Activated naive CD4-positive, alpha-beta T cell treated with anti-CD3 and anti-CD28 coated beads, Interleukin-2, amount 50 U/mL, for 24 hours (primary cell): ENCODE measurements around the gene TFB2M.

Experiments used
- H3K27ac Mint-ChIP-seq: one replicate; pipeline ENCODE4 v1.8.0; 2021; ENCODE audit warnings: mild to moderate bottlenecking, mixed read lengths
- H3K27me3 Mint-ChIP-seq: one replicate; pipeline ENCODE4 v1.8.0; 2021; ENCODE audit warnings: mixed read lengths
- H3K36me3 Mint-ChIP-seq: one replicate; pipeline ENCODE4 v1.8.0; 2021; ENCODE audit warnings: mixed read lengths
- H3K4me1 Mint-ChIP-seq: one replicate; pipeline ENCODE4 v1.8.0; 2021; ENCODE audit warnings: mixed read lengths
- H3K4me3 Mint-ChIP-seq: one replicate; pipeline ENCODE4 v1.8.0; 2021; ENCODE audit warnings: mild to moderate bottlenecking, mixed read lengths
- H3K9me3 Mint-ChIP-seq: one replicate; pipeline ENCODE4 v1.8.0; 2021; ENCODE audit warnings: mixed read lengths

Gene TFB2M

DNA sequence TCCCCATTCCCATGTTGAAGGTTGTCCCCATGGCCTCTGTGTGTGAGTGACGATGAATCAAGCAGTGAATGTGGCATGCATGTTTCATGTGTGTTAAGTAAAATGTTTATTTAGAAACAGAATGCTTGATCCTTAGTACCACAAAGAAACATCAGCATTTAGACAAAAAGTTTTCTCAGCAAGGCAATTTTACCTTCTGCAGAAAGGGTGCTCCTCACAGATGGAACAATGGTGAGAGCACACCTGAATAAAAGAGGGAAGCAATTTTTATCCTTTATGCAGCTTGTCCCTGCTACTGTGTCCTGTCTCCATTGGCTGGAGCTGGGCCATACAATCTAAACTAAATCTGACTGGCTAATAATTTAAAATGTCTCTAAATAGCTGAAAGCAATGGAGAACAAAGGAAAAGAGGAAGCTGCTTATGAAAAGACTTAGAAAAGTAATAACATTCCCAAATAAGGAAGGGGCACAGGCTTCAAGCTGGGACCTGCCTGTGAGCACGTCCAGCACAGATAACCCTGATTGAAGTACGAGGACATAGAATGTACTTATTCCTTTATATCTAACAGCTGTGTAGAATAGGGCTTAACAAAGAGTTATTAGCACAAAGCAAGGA lies 50.6 kb downstream of the TFB2M start:
- no peaks in the 10 kb centered on the region for H3K9me3 Mint-ChIP-seq
- no peaks in the 10 kb centered on the region for H3K4me1 Mint-ChIP-seq
- H3K4me3 Mint-ChIP-seq, result no peak overlapping the region
- no peaks in the 10 kb centered on the region for H3K27me3 Mint-ChIP-seq
- no peak overlapping the region for H3K27ac Mint-ChIP-seq
- H3K36me3 Mint-ChIP-seq, result no peaks in the 10 kb centered on the region

GRCh38 chr1:246513619-246514343 lies 52.3 kb downstream of the TFB2M start:
- Mint-ChIP-seq H3K27ac (no peak overlapping the region), H3K4me1 (no peaks in the 10 kb centered on the region), H3K36me3 (no peaks in the 10 kb centered on the region), H3K4me3 (no peak overlapping the region), H3K9me3 (no peaks in the 10 kb centered on the region), H3K27me3 (no peaks in the 10 kb centered on the region)

DNA sequence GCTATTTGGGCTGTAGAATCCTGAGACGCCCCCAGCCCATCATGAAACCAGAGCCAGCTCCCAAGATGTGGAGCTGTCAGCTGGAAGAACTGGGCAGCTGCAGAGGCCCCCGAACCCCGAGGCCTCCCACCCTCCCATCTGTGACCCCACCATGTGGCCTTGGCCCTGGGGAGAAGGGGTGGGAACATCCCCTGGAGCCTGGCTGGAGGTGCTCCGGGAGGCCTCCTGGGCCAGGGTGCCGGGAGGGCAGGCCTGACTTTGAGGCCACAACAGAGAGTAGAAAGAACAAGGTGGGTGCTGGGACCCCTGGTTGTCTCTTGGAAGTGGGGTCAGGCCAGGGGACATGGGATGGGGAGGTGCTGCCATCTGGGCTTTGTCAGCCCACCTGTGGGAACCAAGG lies 53.0 kb downstream of the TFB2M start:
- Mint-ChIP-seq H3K36me3 (no peaks in the 10 kb centered on the region), H3K27me3 (no peaks in the 10 kb centered on the region), H3K4me3 (no peak overlapping the region), H3K9me3 (no peaks in the 10 kb centered on the region), H3K27ac (no peak overlapping the region), H3K4me1 (peaks cover under 1% of the 10 kb centered on the region)

DNA sequence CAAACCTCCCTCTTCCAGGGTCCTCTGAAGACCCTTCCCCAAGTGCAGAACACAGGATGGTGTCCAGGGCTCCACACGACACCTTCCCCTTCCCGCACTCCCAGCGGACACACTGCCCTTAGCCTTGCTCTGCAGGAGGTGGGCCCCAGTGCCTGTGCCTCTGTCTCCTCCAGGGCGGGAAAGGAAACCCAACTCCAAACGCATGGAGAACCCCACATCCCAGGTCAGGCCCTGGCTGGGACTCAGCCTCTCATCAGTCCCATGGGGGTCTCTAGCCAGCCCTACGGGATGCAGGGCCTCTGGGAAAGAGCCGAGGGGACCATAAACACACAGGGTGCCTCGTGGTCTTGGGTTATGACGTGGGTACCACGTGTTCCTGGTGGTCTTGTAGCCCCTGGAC lies 53.4 kb downstream of the TFB2M start:
- peaks cover 4% of the 10 kb centered on the region for H3K4me1 Mint-ChIP-seq
- H3K27me3 Mint-ChIP-seq, result no peaks in the 10 kb centered on the region
- H3K9me3 Mint-ChIP-seq, result no peaks in the 10 kb centered on the region
- H3K4me3 Mint-ChIP-seq, result no peak overlapping the region
- H3K27ac Mint-ChIP-seq, result no peak overlapping the region
- H3K36me3 Mint-ChIP-seq, result no peaks in the 10 kb centered on the region

DNA sequence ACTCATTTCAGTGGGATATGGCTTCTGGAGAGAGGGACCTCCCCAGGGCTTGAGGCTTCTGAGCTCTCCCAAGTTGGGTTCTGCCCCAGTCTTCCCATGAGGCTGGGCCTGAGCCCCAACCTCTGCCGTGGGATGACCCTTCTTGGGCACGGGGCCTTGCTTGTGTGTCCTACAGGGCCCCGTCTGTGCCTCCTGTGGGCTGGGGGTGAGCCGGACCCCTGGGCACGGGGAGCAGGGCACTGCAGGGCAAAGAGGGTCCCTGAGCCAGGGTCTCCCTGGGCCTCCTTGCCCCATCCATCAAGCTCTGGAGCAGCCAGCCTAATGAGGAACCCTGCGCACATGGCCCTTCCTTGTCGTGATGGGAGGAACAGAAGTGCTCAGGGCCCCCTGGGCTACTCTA lies 53.8 kb downstream of the TFB2M start:
- Mint-ChIP-seq H3K27ac (no peak overlapping the region), H3K36me3 (no peaks in the 10 kb centered on the region), H3K9me3 (no peaks in the 10 kb centered on the region), H3K27me3 (no peaks in the 10 kb centered on the region), H3K4me3 (no peak overlapping the region), H3K4me1 (peaks cover 8% of the 10 kb centered on the region)

GRCh38 chr1:246511203-246511602 lies 54.9 kb downstream of the TFB2M start:
- Mint-ChIP-seq H3K4me3 (no peak overlapping the region), H3K27ac (no peak overlapping the region), H3K9me3 (no peaks in the 10 kb centered on the region), H3K36me3 (no peaks in the 10 kb centered on the region), H3K27me3 (no peaks in the 10 kb centered on the region), H3K4me1 (peaks cover 13% of the 10 kb centered on the region)

DNA sequence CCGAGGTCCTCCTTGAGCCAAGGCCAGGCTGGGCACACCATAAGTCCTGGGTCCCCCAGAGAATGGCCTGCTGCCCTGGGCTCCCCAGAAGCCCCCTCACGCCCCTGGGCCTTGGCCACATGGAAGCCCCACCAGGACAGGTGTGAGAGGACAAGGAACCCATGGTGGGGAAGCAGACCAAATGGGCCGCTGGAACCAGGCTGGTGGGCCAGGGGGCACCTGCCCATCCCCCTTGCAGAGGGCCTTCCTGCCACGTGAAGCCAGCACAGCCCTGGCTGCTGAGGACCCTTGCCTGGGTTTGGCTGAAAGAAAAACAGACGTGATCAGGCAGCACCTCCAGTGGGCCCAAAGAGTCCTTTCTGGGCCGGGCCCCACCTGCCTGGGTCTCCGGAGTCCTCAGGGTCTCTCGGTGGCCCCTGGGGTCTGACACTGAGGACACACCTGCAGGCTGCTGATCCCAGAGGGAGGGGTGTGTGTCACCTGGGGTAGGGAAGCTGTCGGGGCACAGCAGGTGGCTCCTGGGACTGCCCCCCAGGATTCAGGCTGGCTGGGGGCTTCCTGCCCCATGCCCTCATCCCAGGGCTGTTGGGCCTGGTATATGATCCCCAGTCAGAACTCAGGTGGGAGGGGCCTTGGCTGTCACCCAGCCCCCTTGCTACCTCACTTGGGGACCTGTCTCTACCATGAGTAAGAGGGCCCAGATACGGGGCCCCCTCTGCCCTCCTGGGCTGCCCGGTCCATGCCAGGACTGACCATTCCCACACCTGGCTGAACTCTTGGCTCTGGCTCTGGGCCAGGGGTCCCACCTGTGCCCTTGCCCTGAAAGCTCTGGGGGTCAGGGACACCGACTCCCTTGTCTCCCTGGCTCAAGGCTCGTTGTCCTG lies 55.7 kb downstream of the TFB2M start:
- Mint-ChIP-seq H3K4me1 (peaks cover 21% of the 10 kb centered on the region), H3K9me3 (no peaks in the 10 kb centered on the region), H3K36me3 (no peaks in the 10 kb centered on the region), H3K27ac (no peak overlapping the region), H3K27me3 (no peaks in the 10 kb centered on the region), H3K4me3 (no peak overlapping the region)

GRCh38 chr1:246508897-246509688 lies 57.0 kb downstream of the TFB2M start:
- no peaks in the 10 kb centered on the region for H3K9me3 Mint-ChIP-seq
- H3K4me3 Mint-ChIP-seq, result no peak overlapping the region
- H3K36me3 Mint-ChIP-seq, result no peaks in the 10 kb centered on the region
- peaks cover 26% of the 10 kb centered on the region for H3K4me1 Mint-ChIP-seq
- no peak overlapping the region for H3K27ac Mint-ChIP-seq
- H3K27me3 Mint-ChIP-seq, result no peaks in the 10 kb centered on the region

GRCh38 chr1:246506674-246507481 lies 59.2 kb downstream of the TFB2M start, which contains the start of gene SMYD3:
Gene SMYD3 (minus strand): TSS chr1:246507279.
- Mint-ChIP-seq H3K36me3 (no peaks in the 10 kb centered on the region), H3K27ac (peak within 1 kb of the TSS; percentile 80), H3K4me1 (peaks cover 34% of the 10 kb centered on the region), H3K27me3 (no peaks in the 10 kb centered on the region), H3K9me3 (no peaks in the 10 kb centered on the region), H3K4me3 (peak within 1 kb of the TSS; percentile 88)

GRCh38 chr1:246506367-246506673 lies 59.7 kb downstream of the TFB2M start:
- Mint-ChIP-seq H3K27me3 (no peaks in the 10 kb centered on the region), H3K27ac (peak overlapping the region; percentile 25), H3K9me3 (no peaks in the 10 kb centered on the region), H3K4me3 (peak overlapping the region; percentile 88), H3K4me1 (peaks cover 34% of the 10 kb centered on the region), H3K36me3 (no peaks in the 10 kb centered on the region)

GRCh38 chr1:246503341-246503740 lies 62.7 kb downstream of the TFB2M start:
- no peaks in the 10 kb centered on the region for H3K36me3 Mint-ChIP-seq
- H3K4me3 Mint-ChIP-seq, result no peak overlapping the region
- no peaks in the 10 kb centered on the region for H3K27me3 Mint-ChIP-seq
- H3K4me1 Mint-ChIP-seq, result peaks cover 34% of the 10 kb centered on the region
- H3K27ac Mint-ChIP-seq, result no peak overlapping the region
- no peaks in the 10 kb centered on the region for H3K9me3 Mint-ChIP-seq

- Mint-ChIP-seq H3K9me3 (no peaks in the 10 kb centered on the region), H3K4me1 (peaks cover 17% of the 10 kb centered on the region), H3K36me3 (no peaks in the 10 kb centered on the region), H3K27me3 (no peaks in the 10 kb centered on the region), H3K4me3 (no peak overlapping the region), H3K27ac (peak overlapping the region; percentile 8)
Observed at GRCh38 chr1:246497331-246497915, 68.6 kb downstream of the TFB2M start.

DNA sequence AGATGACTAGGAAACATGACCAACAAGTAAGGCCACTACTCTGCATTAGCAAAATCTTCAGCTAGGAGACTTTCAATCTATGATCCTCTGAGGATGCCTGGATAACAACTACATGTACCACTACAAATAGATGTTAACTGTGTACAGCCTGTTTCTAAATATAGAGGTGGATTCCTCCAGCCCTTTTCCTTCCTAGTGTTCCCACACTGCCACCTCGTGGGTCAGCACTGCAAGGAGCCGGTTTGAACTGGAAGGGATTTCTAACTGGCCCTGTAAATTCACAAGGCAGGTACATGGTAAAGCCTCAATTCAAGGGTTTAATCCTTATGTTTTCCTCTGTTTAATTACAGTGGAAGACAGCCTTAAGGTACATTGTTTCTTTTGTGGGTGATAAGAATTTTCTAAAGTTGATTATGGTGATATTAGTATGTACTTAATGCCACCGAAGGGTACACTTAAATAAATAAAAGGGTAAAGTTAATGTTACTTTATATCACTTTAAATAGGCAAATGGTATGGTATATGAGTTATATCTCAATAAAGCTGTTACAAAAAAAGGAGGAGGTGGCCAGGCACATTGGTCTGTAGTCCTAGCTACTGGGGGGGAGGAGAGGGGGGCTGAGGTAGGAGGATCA lies 73.3 kb downstream of the TFB2M start:
- no peak overlapping the region for H3K27ac Mint-ChIP-seq
- peaks cover 11% of the 10 kb centered on the region for H3K4me1 Mint-ChIP-seq
- H3K27me3 Mint-ChIP-seq, result no peaks in the 10 kb centered on the region
- no peak overlapping the region for H3K4me3 Mint-ChIP-seq
- peaks cover 4% of the 10 kb centered on the region for H3K36me3 Mint-ChIP-seq
- no peaks in the 10 kb centered on the region for H3K9me3 Mint-ChIP-seq

- H3K27ac Mint-ChIP-seq, result no peak overlapping the region
- no peak overlapping the region for H3K4me3 Mint-ChIP-seq
- no peaks in the 10 kb centered on the region for H3K9me3 Mint-ChIP-seq
- H3K4me1 Mint-ChIP-seq, result peaks cover 10% of the 10 kb centered on the region
- H3K36me3 Mint-ChIP-seq, result peaks cover 8% of the 10 kb centered on the region
- no peaks in the 10 kb centered on the region for H3K27me3 Mint-ChIP-seq
Observed at GRCh38 chr1:246491551-246492053, 74.5 kb downstream of the TFB2M start.
